Stimulated activated CD8-positive, alpha-beta memory T cell treated with anti-CD3 and anti-CD28 coated beads, Interleukin-7, amount 100 ng/mL, for 1 hour (primary cell): ENCODE results near the gene OR10J4.
"Not testable (repeated sequence)": the region's sequence is repeated elsewhere in the genome, so short reads cannot be mapped to it uniquely, and the experiment has no call there.

Experiments
- DNase-seq, 2 donors: peaks; one replicate each; pipeline ENCODE4 v3.0.0-alpha.2; 2020; ENCODE audit warnings: low read depth in 2 of 2

The OR10J4 gene

DNA sequence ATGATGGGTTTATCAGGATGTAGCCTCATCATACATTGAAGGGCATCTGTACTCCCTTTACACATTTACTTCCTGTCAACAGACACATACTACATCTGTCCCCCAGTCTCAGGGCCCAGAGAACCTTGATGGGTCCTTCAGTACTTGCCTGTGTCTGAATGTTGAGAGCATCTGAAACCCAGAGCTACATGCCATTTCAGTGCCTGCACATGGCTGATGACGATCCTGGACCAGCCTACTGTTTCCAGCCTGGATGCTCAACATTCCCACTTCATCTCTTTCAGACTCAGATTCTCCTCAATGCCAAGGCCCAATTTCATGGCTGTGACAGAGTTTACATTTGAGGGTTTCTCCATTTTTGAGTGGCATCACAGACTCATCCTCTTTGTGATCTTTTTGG, at the start of gene OR10J4:
Gene OR10J4 (plus strand): TSS at position 301 of the 400 bp plus-strand sequence.
- no peak for DNase-seq

DNA sequence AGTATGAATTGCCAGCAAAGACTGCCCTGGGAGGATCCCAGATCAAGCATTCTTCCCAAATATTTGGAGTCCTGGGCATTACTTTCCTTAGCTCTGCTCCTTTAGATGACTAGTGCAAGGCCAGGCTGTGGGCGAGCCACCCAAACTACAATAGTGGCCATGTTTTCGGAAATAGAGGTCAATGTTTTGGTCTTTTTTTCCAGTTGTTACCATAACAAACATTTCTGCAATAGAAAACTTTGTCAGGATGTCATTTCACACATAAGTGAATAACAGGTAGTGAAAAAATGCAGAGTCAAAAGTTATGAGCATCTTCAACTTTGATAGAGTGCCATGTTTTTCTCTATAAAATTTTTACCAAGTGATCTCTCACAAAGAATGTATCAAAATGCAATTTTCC, 25.2 kb upstream of the OR10J4 start:
- DNase-seq = no peak

DNA sequence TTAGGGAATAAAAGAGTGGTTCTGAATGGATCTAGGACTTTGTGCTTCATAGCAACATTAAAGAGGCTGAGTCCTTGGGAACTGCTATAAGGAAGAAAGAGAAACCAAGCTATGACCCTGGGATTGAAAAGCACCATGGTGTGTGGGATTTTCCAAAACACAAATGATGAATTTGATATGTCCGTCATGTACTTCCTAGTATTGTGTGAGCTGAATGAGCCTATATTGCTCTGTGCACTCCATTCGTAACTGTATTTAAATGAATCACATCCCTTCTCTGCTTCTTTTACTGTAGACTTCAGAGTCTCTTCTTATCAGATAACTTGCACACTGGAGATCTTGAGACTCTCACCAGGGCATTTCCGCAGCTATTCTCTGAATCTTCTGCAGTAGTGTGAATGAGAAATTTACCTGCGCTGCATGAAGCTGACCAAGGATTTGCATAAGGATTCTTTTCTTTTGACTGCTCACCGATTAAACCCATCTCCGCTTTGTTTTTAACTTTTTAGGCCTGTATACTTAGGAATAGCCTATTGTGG, 23.1 kb upstream of the OR10J4 start:
- DNase-seq = no peak

DNA sequence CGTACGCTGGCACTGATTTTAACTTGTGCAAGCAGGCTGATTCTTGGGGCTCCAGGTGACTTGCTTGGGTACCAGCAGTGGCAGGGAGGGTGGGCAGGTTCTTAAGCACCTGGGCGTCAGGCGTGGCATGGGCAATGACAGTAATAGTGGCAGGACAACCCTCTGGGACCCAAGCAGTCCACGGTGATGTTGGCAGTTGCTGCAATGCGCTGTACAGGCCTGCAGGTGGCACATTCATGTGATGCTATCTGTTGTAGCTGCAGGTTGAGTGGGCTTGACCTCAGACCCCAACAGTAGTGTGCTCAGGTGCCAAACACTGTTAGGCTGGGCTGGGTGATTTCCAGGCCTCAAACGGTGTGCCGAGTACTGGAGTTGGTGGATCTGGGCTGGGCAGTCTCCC, 10.2 kb upstream of the OR10J4 start:
- DNase-seq = no peak

DNA sequence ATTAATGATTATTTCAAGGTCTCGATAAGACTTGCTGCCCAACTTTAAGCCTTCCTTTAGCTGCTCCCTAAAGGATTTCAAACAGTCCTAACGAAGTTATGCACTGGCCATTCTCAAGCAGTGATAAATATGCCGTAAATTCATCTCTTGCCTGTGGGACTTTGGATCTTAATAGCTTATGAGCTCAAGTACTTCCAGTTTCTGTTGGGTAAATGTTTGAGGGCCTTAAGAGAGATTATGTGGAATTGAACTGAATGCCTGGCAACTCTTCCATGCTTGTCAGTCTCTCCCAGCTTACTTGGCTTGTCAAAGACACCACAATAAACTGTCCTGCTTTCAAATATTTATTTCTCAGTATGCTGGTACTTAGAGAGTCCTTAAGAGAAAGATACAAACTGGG, 3.5 kb upstream of the OR10J4 start:
- no peak for DNase-seq

DNA sequence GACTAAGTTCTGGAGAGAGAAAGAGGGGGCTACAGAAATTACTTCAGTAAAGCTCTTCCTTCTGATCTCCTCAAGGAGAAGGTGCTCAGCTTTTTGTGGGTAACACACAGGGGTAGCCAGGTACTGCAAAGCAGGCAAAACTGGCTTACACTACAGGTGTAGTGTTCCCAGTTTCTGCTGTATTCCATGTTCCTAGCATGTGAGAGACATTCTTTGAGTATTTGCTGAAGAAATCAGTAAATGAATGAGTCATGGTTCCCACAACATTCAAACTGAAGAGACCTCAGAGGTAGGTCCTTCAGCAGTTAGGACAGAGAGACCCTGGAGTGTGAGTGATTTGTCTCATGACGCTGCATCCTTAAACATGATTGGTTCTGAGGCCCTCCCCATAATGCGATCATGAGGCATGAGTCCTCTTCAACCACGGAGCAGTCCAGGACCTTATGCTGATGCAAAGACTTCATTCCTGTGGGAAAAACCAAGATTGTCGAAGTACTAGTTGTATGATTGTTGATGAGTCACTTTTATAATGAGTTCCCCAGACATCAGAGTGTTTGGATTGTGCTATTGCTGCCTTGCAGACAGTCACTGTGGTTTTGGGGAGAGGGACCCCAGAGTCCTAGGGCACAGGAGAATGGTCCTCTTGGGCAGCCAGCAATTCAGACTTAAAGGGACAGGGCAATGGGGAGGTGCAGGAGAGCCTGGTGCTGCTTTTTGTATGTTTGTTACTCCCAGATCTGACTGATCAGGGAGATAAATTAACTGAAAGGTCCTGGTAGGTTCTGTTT, 2.7 kb upstream of the OR10J4 start:
- no peak for DNase-seq

DNA sequence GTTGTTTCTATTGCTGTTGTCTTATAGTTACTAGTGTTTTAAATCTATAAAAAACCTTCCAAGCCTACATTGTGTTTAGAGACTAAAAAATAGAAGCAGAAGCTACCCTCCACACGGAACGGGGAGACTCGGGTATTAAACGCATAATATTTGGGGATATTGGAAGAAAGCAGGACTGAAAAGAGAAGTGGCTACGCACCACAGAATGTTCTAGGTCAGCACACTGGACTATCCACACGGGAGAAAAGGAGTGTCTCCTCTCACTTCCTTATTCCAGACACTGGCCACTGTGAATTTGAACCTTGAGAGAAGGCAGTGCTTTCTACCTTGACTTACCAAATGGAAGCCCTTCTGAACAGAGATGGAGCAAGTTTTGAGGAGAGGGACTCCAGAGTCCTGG, 1.0 kb upstream of the OR10J4 start:
- DNase-seq = no peak

DNA sequence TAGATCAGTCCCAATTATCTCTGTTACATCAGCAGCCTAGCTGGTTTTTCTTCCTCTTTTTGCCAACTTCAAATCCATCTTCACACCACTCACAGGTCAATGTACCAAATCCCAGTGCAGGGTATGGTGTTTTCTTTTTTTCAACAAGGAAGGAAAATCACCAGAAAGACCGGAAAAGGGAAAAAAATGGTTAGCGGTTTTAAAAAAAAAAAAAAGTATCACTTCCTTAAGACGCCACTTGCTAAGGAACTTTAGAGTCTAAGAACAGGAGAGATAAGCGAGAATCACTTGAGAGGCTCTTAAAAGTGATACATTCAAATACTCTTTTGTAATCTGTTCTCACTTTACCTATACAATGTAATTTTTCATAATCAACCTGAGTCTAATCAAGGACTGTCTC, 4.5 kb downstream of the OR10J4 start:
- DNase-seq = no peak

DNA sequence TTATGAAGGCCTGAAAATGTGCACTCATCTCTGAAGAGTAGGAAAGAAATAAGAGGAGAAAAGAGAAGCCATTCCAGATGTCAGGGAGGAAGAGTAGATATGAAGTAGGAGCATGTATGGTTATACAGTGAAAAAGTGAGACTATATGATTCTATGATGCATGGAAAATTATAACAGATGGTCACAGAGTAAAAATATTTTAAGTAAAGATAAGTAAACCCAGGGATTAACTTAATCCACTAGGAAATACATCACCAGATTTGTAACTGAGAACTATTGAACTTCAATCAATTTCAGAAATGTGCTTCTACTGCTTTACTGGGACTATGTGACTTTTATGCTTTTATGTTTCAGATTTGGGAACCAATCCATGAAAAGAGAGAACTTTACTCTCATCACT, 7.4 kb downstream of the OR10J4 start, which contains the start of gene OR10J1:
Gene OR10J1 (plus strand): TSS at position 301 of the 400 bp plus-strand sequence. CDS start 70 bp downstream, at position 371.
- no peak for DNase-seq

DNA sequence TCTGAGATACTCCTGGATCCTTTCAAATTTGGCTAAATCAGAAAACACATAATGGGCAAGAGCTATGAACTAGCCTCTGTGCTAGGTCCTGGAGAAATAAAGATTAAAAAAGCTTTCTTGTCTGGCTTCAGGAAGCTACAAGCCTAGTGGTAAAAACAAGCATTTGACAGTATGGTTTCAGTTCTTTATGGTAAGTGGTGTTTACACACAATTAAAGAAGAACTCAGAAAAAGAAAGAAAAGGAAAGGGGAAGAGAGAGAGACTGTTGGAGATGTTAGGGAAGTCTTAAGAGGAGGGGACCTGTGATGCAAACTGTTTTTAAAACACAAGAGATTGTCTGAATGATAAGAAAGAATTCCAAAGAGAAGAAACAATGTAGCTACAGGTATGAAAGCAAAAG, 9.4 kb downstream of the OR10J4 start:
- no peak for DNase-seq

DNA sequence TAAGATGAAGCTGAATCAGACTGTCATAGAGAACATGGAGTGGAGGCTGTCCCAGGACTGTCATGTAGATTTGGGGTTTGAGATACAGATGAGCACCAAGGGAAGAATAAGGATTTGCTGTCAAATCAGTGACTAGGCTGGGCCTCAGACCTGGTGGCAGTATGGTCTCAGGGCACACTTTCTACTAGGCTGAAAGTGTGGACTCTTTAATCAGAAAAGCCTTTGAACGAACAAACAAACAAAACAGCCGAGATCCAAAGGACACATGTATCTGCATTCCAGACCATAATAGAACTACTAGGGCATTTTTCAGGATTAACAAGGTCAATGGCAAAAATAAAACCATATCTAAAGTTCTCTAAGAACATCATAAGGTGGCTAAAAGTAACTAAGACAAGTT, 10.4 kb downstream of the OR10J4 start:
- no peak for DNase-seq

DNA sequence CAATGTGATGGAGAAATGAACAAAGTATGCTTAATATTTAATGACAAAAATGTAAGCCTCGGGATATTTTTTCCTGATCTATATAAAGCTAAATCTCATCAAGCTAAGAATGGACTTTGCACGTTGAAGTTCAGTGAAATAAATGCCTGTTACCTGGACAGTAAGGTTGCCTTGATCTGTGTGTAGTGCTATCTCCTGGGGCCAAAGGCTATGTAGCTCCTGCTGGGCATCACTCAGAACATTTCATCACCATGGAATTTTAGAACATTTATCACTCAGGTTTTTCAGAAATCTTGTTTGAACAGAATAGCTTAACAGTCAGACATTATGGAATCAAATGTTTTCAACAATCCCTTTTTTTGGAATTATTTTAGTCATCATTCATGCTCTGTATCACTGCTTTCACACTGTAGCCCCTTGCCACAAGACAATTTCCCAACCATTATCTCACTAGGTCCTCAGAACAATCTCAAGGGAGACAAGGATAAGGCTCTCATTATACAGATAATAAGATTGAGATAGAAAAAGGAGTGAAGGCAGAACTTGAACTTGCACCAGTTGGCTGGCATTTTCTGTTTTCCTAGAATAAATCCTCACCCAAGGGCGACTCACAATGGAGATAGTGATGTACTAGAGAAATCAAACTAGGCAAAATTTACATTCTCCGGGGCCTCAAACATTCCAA, 11.2 kb downstream of the OR10J4 start:
- DNase-seq = no peak

DNA sequence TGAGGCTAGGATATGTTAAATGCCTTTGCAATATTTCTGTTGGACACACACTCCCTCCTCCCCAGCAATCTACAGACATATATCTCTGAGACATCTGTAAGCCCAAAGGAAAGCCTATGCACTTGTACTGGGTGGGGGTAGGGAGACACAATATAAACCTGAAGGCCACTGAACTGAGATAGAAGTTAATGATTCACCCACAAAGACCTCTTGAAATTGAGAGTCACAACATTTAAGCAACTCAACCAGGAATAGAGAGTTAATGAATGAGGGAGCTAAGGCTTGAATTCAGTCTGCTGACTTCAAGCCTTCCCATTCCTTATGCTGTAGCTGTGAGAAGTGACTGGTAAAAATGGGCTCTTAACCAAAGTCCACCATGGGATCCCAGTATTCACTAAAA, 12.5 kb downstream of the OR10J4 start:
- DNase-seq = no peak

DNA sequence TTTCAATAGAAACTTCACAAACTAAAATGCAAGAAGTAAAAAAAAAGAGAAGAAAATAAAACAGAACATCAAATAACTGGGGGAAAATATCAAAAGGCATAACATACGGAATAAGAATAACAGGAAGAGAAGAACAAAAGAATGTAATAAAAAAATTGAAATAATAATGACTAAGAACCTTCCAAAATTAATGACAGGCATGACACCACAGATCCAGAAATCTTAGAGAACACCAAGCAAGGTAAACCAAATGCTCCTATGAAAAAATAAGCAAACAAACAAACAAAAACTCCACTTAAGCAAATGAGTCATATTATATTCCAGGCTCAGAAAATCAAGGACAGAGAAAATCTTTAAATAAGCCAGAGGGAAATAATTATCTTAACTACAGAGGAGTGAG, 16.2 kb downstream of the OR10J4 start:
- DNase-seq = no peak

DNA sequence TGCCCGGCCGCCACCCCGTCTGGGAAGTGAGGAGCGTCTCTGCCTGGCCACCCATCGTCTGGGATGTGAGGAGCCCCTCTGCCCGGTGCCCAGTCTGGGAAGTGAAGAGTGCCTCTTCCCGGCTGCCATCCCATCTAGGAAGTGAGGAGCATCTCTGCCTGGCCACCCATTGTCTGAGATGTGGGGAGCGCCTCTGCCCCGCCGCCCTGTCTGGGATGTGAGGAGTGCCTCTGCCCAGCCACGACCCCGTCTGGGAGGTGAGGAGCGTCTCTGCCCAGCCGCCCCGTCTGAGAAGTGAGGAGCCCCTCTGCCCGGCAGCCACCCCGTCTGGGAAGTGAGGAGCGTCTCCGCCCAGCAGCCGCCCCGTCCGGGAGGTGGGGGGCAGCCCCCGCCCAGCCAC, 17.6 kb downstream of the OR10J4 start:
- not testable (repeated sequence) for DNase-seq

DNA sequence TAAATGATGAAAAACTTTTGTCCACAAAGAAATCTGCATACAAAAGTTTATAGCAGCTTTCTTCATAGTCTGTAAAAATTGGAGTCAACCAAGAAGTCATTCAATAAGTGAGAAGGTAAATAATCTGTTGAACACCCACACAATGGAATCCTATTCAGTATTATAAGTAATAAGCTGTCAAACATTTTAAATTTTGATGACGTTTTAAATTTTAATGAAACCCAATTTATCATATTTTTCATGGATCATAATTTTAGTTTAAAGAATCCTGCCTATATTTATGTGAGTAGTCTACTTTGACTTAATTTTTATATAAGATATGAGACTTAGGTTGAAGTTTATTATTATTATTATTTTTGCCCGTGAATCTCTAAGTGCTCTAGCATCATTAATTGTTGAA, 27.5 kb downstream of the OR10J4 start:
- DNase-seq = no peak

DNA sequence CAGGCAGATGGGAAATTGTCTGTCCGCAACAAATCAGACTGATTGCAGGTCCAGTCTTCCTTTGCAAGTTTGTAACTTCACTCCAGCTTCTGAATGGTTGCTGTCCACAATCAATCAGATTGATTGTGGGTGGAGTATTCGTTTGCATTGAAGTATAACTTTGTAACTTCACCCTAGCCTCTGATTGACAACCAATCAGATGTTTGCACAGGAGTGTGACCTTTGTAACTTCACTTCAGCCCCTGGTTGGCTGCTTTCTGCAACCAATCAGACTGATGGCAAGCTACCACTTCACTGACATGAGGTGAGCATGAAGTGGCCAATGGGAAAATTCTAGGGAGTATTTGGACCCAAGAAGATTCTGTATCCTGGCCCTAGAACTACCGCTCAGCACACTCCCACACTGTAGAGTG, 33.2 kb downstream of the OR10J4 start:
- no peak for DNase-seq

DNA sequence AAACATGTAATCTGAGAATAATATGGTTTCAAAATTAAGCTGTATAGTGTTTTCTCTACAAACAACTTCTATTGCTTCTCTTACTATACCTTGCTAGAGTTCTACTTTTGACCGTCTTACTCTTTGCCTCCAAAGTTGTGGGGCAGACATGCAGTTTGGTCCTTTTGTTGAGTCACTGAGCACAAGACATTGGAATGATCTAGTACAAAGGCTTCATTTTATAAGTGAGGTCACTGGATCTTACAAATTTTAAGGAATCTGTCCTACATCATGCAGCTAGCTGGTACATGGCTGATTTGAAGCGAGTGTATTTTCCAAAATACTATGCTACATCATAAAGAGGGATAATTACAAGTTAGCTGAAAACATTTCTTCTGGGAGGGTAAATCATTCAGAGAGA, 36.3 kb downstream of the OR10J4 start:
- no peak for DNase-seq

DNA sequence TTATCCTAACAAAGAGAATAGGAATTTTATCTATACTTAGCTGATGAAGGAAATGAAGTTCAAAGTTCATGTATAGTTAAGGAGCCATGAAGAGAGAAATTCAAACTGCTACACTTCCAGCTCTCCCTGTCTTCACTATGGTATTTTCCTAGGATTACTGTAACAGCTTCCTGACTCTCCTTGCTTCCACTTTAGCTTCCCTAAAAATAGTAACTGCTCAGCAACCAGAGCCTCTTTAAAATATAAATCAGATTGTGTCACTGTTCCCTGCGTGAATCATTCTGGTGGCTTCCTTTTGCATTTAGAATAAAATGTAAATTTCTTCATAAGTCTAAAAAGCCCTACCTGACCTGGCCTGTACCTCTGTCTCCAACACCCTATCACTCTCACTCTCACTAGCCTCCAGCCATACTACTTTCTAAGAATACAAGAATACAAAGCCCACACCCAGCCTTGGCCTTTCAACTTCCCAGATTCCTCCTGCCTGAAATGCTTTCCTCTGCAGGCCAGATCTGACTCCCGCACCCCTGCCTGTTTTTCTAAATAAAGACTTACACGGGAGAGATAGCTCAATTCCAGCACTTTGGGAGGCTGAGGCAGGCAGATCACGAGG, 38.0 kb downstream of the OR10J4 start:
- DNase-seq = no peak

DNA sequence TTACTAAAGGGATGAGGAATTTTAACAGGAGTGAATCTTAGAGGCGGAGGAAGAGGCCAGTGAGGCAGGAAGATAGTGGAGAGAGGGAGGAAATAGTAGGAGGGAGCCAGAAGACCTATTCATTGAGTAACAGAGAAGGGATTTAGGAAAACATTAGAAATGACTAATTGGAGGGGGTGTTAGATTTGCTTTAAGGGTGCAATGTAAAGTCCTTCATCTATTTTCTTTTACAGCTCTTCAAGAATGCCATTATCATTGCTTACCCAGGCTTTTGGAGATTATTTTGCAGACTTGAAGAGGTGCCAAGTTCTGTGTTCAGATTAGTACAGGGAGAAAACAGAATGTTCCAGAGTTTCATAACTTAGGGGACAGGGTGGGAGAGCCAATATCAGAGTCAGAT, 41.3 kb downstream of the OR10J4 start:
- no peak for DNase-seq

DNA sequence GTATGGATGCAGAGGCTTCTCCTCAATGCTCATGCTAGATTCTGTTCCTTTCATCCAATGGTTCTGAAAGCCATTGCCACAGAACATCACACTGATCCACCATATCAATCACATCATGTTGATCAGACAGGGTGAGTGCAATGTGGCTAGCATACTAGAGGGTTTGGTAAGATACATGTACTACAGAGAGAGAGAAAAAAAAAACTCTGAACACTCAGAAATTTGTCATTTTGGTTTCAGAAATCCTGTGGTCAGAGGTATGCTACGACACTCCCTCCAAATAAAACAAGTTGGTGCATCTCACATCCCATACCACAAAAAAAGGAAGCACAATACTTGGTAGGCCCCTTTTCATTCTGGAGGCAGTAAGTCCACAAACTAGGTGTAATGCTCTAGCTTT, 42.9 kb downstream of the OR10J4 start:
- no peak for DNase-seq
